Fibroblast of upper back skin (primary cell): ENCODE results near the gene DENND6B.
"Not testable (repeated sequence)": the region's sequence is repeated elsewhere in the genome, so short reads cannot be mapped to it uniquely, and the experiment has no call there.

ENCODE experiments used
- DNase-seq: peaks from one replicate; pipeline ENCODE4 v3.0.0-alpha.2; 2013

DENND6B gene

DNA sequence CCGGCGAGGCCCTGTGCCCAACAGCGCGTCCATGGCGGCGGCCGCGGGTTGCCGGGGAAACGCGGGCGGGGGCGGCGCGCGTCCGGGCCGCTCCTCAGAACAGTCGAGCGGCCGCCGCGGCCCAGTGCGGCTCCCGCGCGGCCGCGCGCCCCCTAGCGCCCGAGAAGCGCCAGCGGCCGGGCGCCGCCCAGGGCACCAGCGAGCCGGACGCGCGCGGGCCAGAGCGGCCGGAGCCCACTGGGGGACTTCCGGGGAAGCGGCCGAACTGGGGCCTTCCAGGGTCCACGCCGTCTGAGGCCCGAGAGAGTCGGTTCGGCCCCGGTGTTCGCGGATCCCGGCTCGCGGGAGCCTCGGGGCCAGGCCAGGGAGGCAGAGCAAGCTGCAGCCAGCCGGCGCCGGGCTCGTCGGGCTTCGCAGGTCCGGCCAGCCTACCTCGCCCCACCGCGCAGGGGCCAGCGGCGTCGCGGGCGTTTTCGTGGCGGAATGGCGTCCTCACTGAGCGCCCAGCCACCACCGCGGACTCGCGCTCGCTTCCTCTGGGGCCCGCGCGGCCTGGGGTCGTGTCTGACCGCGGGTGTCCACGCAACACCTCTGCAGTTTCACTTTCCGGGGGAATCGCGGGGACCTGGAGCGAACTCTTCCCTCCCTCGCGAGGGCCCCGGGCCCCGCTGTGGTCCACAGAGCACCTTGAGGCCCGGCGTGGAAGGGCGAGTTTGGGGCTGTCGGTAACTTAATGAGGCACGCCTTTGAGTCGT, at the start of gene DENND6B:
Gene DENND6B, minus strand, starts transcription at position 57 of the 755 bp plus-strand sequence. Its CDS starts 24 bp downstream, at position 33.
- DNase-seq, result peak; percentile 71

DNA sequence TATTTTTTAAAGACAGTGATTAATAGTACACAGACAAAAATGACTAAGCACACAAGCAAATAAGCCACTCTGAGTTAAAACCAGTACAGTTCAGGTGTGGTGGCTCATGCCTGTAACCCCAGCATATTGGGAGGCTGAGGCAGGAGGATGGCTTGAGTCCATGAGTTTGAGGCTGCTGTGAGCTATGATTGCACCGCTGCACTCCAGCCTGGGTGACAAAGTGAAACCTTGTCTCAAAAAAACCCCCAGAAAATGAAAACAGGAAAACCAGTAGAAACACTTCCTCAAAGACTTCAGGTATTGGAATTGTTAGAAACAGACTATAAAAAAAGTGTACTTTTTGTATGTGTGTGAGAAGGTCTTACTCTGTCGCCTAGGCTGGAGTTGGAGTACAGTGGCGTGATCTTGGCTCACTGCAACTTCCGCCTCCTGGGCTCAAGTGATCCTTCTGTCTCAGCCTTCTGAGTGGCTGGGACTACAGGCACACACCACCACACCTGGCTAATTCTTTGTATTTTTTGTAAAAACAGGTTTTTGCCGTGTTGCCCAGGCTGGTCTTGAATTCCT, 49.4 kb upstream of the DENND6B start:
- DNase-seq, result no peak

DNA sequence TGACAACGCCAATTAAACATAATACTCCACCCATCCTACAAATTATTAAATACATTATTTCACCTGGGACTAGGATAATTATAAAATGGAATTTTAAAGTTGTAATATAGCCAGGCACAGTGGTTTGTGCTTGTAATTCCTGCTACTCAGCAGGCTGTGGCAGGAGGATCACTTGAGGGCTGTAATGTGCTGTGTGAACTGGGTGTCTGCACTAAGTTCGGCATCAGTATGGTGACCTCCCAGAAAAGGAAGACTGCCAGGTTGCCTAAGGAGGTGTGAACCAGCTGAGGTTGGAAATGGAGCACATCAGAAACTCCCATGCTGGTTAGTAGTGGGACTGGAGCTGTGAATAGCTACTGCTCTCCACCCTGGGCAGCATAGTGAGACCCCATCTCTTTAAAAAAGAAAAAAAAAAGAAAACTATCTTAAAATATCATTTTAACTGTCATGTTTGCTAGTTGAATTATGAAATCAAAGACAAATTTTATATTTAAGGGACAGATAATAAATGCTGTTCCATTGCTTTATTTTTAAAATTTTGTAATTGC, 44.4 kb upstream of the DENND6B start:
- DNase-seq, result no peak

- no peak for DNase-seq
Measured at GRCh38 chr22:50367778-50368500, 41.1 kb upstream of the DENND6B start.

DNA sequence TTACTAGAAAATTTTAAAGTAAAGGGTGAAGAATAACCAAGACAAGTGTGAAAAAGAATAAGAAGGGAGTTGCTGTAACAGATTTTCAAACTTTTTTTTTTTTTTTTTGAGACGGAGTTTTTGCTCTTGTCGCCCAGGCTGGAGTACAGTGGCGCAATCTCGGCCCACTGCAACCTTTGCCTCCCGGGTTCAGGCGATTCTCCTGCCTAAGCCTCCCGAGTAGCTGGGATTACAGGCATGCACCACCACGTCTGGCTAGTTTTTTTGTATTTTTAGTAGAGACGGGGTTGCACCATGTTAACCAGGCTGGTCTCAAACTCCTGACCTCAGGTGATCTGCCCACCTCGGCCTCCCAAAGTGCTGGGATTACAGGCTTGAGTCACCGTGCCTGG, 37.0 kb upstream of the DENND6B start:
- DNase-seq, result not testable (repeated sequence)

GRCh38 chr22:50363166-50363802, 36.5 kb upstream of the DENND6B start:
- no peak for DNase-seq

DNA sequence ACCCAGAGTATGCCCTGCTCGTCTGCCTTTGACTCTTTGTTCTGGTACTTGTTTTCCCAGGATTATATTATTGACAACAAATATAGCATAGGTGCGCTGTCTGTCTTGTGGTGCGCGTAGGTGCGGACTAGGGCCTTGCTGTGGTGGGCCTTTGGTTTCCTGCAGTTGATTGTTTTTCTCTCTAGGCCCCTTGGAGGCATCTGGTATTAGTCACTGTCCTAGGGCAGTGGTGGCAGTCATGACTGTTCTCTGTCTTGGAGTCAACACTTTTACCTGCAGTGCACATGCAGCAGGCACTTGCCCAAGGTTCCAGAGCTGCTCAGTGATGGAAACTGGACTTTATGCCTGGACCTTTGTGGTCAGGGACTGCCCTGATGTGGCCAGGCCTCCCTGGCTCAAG, 34.9 kb upstream of the DENND6B start:
- DNase-seq, result no peak

- no peak for DNase-seq
Measured at GRCh38 chr22:50361222-50361621, 34.4 kb upstream of the DENND6B start.

- DNase-seq, result no peak
Measured at GRCh38 chr22:50360578-50360977, 33.8 kb upstream of the DENND6B start.

GRCh38 chr22:50357756-50358155, 30.9 kb upstream of the DENND6B start:
- no peak for DNase-seq

- no peak for DNase-seq
Measured at GRCh38 chr22:50357222-50357621, 30.4 kb upstream of the DENND6B start.

DNA sequence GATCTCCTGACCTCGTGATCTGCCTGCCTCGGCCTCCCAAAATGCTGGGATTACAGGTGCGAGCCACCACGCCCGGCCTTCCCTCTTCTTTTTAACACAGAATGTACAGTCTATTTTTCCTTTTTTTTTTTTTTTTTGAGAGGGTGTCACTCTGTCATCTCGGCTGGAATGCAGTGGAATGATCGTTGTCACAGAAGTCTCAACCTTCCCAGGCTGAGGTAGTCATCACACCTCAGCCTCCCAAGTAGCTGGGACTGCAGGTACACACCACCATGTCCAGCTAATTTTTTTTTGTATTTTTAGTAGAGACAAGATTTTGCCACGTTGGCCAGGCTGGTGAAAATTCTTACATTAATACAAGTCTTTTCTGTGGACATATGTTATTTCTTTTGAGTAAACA, 29.4 kb upstream of the DENND6B start:
- no peak for DNase-seq

- DNase-seq, result no peak
Measured at GRCh38 chr22:50348058-50348457, 21.2 kb upstream of the DENND6B start.

DNA sequence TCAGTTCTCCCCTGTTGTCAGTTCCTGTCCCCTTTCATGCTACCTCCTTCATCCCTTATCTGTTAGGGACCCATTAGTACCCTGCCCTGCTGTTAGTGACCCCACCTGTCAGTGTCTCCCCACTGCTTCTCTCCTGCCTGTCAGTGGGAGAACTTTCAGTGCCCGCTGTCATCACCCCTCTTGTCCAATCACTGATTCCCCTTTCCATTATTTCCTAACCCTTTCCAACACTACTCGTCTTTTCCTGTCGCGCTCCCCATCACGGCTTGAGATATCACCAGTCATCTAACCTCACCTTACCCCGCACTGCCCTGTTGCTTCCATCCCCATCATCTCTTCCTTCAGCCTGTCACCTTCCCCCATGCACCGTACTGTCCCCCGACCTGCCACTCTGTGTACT, 20.3 kb upstream of the DENND6B start:
- DNase-seq, result no peak

DNA sequence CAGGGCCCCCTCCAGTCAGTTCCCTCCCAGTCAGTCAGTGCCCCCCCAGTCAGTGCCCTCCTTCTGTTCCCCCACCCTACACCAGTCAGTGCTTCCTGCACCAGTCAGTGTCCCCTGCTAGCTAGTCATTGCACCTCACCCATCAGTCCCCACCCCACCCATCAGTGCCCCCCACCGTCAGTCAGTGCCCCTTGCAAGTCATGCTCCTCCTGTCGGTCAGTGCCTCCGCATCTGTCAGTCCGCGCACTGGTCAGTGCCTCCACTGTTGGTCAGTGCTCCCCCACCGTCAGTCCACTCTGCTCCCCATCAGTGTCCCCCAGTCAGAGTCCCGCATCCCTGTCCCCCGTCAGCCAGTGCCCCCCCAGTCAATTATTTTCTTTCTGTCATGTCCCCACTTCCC, 19.7 kb upstream of the DENND6B start:
- DNase-seq, result no peak

DNA sequence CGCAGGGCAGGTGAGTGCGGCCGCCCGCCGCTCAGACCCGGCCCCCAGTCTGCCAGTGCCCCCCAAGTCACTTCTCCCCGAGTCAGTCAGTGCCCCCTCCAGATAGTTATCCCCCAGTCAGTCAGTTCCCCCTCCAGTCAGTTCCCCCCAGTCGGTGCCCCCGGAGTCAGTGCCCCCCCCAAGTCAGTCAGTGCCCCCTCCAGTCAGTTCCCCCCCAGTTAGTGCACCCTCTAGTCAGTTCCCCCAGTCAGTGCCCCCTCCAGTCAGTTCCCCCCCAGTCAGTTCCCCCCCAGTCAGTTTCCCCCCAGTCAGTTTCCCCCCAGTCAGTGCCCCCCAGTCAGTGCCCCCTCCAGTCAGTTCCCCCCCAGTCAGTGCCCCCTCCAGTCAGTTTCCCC, 16.7 kb upstream of the DENND6B start:
- no peak for DNase-seq

- DNase-seq, result peak; percentile 59
Measured at GRCh38 chr22:50342651-50343540, 16.1 kb upstream of the DENND6B start, which contains the start of gene PPP6R2. Gene PPP6R2, plus strand, starts transcription at chr22:50343327. Its CDS starts 50,582 bp downstream, at chr22:50393909.

GRCh38 chr22:50341977-50342650, 15.3 kb upstream of the DENND6B start:
- peak; percentile 83 for DNase-seq

DNA sequence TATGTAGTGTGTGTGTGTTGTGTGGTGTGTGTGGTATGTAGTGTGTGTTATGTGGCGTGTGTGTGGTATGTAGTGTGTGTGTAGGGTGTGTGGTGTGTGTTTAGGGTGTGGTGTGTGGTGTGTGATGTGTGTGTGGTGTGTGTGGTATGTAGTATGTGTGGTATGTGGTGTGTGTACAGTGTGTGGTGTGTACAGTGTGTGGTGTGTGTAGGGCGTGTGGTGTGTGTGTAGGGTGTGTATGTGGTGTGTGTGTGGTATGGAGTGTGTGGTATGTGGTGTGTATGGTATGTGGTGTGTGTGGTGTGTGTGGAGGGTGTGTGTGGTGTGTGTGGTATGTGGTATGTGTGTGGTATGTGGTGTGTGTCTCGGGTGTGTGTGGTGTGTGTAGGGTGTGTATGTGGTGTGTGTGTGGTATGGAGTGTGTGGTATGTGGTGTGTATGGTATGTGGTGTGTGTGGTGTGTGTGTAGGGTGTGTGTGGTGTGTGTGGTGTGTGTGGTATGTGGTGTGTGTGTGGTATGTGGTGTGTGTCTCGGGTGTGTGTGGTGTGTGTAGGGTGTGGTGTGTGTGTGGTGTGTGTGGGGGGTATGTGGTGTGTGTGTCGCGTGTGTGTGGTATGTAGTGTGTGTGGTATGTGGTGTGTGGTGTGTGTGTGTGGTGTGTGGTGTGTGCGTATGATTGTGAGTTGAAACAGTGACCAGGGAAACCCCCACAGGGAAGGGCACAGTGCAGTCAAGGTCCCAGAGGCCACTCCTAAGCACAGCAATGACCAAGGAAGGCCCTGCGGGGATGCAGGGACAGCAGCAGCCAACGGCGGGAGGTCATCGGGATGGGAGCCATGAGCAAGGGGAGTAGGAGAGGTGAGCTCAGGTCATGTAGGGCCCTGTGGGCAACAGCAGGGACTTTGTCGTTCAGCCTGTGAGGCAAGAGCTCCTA, 13.4 kb upstream of the DENND6B start:
- no peak for DNase-seq

- DNase-seq, result no peak
Measured at GRCh38 chr22:50338860-50339462, 12.1 kb upstream of the DENND6B start.
